Renal cortex interstitium (tissue), 11 donors: ENCODE data around the gene OSBPL2. TPM values are rescaled to one million over a fixed set of nuclear protein-coding genes. Genes with fewer than 3 reads are reported as not detected.

Source experiments
- DNase-seq, 11 donors: peaks; one replicate each; pipeline ENCODE4 v3.0.0-alpha.2; 2013; ENCODE audit warnings: low read depth in 9 of 11, low spot score in 4 of 11; ENCODE audit errors: extremely low read depth in 1 of 11
- polyA plus RNA-seq, 3 donors: library from polyadenylated mRNA; unstranded; fragments of 120-200 nt; gene quantifications; one replicate each; pipeline ENCODE4 v1.2.1, GENCODE V29; 2013; ENCODE audit not compliant: insufficient read length in 3 of 3

The OSBPL2 gene
- polyA plus RNA-seq, 3 donors: 30.2 to 44.5 (median 30.8) TPM

DNA sequence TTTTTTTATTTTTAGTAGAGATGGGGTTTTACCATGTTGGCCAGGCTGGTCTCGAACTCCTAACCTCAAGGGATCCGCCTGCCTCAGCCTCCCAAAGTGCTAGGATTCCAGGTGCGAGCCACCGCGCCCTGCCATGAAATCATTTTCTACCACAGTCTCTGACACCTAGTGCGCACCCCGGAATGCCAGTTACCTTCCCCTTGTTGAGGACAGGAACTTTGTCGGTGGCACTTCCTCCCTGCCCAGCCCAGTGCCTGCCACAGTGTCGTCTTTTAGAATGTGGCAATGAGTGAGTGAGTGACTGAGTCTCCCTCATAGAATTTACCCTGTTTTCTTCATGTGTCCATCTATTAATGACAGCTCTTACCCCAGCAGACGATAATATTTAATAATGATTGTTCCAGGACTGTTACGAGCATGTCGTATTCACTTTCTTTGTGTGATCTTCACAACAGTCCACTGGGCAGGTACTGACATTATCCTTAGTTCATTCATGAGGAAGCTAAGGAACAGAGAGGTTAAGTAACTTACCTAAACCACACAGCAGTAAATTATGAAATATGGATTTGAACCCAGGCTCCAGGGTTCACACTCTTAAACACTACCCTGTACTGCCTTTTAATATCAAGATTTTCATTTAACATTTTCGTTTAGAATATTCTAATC, 1.8 kb downstream of the OSBPL2 start:
- no peak for DNase-seq

- no peak for DNase-seq
Observed at GRCh38 chr20:62241506-62241905, 3.2 kb downstream of the OSBPL2 start.

GRCh38 chr20:62242176-62242575, 3.9 kb downstream of the OSBPL2 start:
- no peak for DNase-seq

- DNase-seq: no peak
Observed at GRCh38 chr20:62243106-62243505, 4.8 kb downstream of the OSBPL2 start.

DNA sequence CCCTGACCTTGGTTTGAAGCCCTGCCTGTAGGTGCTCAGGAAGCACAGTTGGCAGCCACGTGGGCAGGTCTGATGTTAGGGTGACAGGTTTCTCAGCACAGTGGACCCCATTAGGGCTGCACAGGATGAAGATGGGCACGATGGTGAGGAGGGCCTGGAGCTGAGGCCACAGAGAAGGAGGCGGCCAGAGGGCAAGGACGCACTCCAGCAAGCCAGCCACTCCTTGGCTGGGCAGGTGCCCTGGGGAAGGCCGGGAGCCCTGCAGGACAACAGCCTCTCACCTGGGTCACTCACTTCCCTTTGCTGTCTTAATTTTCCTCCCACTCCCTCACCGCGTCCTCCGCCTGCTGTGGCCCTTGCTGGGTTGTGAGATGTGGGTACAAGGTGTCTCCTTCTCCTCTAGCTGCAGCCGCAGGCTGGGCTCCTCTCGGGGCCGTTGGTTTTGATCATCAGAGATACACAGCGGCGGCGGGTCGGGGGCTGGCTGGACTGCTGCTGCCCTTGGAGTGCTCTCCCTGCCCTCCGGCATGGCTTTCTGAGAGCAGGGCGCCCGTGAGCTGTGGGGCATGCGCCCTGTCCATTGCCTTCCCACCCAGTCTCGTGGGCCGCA, 5.7 kb downstream of the OSBPL2 start:
- DNase-seq: no peak

DNA sequence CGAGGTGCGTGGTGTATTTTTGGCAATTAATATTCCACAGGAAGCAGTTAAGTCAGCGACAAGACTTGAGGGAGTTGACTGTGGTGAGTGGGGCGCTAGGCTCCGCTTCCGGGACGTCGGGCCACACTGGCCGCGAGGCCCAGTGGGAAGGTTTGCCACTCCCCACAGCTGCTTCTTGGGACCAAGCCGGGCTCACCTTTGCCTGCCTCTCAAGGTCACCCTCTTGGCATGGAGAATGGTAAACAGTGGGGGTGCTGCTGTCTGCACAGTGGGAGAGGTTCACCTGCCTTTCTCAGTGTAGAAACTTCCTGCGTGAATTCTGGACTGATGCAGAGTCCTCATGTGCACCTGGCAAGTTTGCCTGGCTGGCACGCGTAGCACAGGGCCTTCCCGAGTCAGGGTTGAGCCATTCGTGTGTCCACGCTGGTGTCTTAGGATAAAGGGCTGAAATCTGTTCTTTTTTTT, 6.4 kb downstream of the OSBPL2 start:
- DNase-seq: no peak

GRCh38 chr20:62245911-62246280, 7.6 kb downstream of the OSBPL2 start:
- no peak for DNase-seq

DNA sequence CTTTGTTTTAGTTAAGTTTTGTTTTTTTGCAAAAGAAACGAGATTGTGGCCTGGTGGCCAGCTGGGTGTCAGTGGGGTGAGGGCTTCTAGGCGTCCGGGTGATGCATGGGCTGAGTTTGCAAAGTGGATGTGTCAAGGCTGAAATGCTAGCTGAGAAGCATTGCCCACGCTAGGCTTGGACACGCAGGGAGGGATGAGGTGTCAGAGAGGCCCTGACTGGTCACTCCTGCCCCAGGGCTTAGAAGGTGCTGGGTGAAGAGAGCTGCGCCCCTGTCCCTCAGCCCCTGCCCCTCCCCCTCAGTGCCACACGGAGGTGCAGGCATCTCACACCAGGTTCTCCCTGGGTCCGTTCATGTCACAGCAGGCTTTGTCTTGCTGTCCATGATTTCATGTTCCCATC, 8.1 kb downstream of the OSBPL2 start:
- DNase-seq: no peak

- no peak for DNase-seq
Observed at GRCh38 chr20:62246872-62247652, 8.7 kb downstream of the OSBPL2 start.

GRCh38 chr20:62248890-62249560, 10.7 kb downstream of the OSBPL2 start:
- no peak for DNase-seq

DNA sequence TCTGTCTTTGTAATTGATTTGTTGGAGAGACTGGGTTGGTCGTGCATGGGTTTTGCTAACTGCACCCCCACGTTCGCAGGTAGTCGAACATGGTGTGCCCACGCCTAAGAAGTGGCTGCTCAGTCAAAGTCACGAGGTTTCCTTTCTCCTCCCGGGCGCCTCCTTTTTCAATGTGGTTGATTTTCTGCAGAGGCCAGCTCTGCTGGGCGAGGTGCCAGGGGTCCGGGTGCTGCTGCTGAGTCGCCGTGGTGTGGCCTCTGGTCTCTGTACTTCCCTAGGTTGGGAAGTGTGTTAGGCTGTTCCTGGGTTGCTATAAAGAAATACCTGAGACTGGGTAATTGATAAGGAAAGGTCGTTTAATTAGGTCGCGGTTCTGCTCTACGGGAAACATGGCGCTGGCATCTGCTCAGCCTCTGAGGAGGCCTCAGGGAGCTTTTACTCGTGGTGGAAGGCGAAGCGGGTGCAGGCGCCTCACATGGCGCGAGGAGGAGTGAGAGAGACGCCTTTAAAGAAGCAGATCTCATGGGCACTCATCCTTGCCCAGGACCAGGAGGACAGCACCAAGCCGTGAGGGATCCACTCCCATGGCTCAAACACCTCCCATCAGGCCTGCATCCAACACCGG, 14.1 kb downstream of the OSBPL2 start:
- no peak for DNase-seq

- no peak for DNase-seq
Observed at GRCh38 chr20:62253398-62253797, 15.1 kb downstream of the OSBPL2 start.

DNA sequence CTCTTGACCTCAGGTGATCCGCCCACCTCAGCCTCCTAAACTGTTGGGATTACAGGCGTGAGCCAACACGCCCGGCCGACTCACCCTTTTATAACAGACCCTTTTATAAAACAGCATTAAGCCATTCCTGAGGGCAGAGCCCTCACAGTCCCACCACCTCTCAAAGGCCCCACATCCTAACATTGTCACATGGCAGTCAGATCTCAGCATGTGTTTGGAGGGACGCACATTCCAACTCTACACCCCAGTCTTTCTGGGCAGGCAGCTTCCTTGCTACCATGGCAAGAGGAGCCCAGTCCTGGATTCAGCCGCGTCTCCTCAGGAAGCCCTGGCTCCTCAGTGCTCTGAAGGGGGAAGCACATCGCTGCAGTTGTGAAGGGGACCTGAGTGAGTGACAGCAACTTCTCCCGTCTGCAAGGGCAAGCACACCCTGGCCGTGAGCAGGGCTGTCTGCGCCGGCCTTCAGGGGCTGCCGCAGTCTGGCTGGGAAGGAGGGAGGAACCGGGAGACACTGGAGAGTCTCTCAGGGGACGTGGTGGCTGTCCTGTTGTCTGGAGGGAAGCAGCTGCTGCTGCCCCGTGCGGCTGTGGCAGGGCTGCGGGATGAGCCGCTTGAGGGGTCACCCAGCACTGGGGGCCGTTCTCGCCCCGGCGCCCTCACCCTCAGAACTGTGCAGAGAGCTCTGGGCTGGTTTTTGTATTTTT, 15.9 kb downstream of the OSBPL2 start:
- DNase-seq: no peak

DNA sequence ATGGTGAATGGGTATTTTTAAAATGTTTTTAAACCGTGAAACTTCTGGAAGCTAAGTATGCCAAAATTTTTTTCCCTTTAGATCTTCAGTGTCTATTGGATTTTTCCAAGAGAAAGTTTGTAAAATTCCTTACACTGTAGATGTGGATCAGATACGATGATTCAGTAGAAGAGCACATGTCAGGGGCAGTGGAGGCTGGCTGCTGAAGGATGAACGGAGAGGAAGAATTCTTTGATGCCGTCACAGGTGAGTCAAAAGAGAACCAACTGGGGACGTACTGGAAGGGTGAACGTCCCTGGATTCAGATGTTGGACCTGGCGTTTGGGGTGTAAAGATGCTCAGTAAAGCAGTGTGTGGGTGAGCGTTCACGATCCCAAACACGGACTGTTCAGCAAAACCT, 17.7 kb downstream of the OSBPL2 start:
- no peak for DNase-seq

- no peak for DNase-seq
Observed at GRCh38 chr20:62258499-62259293, 20.4 kb downstream of the OSBPL2 start.

GRCh38 chr20:62259294-62259565, 20.9 kb downstream of the OSBPL2 start:
- no peak for DNase-seq

DNA sequence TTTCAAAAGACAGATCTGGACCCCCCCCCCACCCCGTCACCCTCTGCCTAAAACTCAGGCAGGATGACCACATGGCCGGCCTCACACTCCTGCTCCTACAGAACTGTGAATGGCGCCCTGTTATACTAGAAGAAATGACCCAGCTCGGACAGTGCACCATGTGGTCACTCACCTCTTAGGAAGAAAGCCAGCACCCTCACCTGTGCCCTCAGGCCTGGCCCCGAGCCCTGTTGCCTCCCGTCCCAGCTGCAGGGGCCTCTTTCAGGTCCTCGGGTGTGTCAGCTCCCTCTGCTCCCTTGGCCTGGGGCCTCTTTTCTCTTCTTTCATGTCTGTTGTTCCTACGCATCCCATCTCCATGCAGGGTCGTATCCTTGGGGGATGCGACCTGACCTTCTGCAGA, 23.7 kb downstream of the OSBPL2 start:
- no peak for DNase-seq

- no peak for DNase-seq
Observed at GRCh38 chr20:62263396-62263795, 25.1 kb downstream of the OSBPL2 start.
